Osteoblast (primary cell): ENCODE measurements around the gene NPBWR2. TPM values are rescaled to one million over a fixed set of nuclear protein-coding genes. Genes with fewer than 3 reads are reported as not detected.

Experiments used
- DNase-seq: peaks from one replicate; pipeline ENCODE4 v3.0.0; 2011; ENCODE audit warnings: low spot score, mixed read lengths; ENCODE audit not compliant: insufficient read length; ENCODE audit errors: missing footprints
- H2AFZ ChIP-seq: 2 replicates; pipeline ENCODE4 v1.6.0; 2011; ENCODE audit warnings: mild to moderate bottlenecking, low read length
- H3K27ac ChIP-seq: 2 replicates; pipeline ENCODE4 v1.5.1; 2011; ENCODE audit warnings: mild to moderate bottlenecking, low read depth, low read length, moderate library complexity
- H3K27me3 ChIP-seq: 2 replicates; pipeline ENCODE4 v1.6.0; 2012; ENCODE audit warnings: mild to moderate bottlenecking, control low read depth, inconsistent platforms, low read length, moderate library complexity; ENCODE audit not compliant: insufficient read depth
- H3K36me3 ChIP-seq: 2 replicates; pipeline ENCODE4 v1.5.1; 2011; ENCODE audit warnings: mild to moderate bottlenecking, low read length, control low read depth, moderate library complexity; ENCODE audit not compliant: insufficient read depth
- H3K4me1 ChIP-seq: 2 replicates; pipeline ENCODE4 v1.5.1; 2011; ENCODE audit warnings: mild to moderate bottlenecking, low read length, control low read depth, moderate library complexity; ENCODE audit not compliant: insufficient read depth
- H3K4me2 ChIP-seq: 2 replicates; pipeline ENCODE4 v1.6.0; 2011; ENCODE audit warnings: mild to moderate bottlenecking, low read length; ENCODE audit not compliant: insufficient read depth
- H3K4me3 ChIP-seq: fragments of 200-600 bp; sonication (generic); 3 replicates; pipeline ENCODE4 v1.5.1; 2012; ENCODE audit warnings: mild to moderate bottlenecking, low read length, inconsistent platforms; ENCODE audit not compliant: insufficient read depth
- H3K79me2 ChIP-seq: 2 replicates; pipeline ENCODE4 v1.6.0; 2012; ENCODE audit warnings: mild to moderate bottlenecking, low read length, control low read depth, inconsistent platforms; ENCODE audit not compliant: insufficient read depth
- H3K9me3 ChIP-seq: 2 replicates; pipeline ENCODE4 v1.5.1; 2011; ENCODE audit warnings: low read depth, low read length, control low read depth
- H4K20me1 ChIP-seq: 2 replicates; pipeline ENCODE4 v1.6.0; 2012; ENCODE audit warnings: mild to moderate bottlenecking, low read length, control low read depth; ENCODE audit not compliant: insufficient read depth
- CTCF ChIP-seq: IDR thresholded peaks from 2 replicates; pipeline ENCODE4 v1.5.1; 2011; ENCODE audit warnings: mild to moderate bottlenecking, low read depth, low read length, moderate library complexity; ENCODE audit errors: extremely low read depth
- total RNA-seq: library from RNA; depleted of rRNA; stranded (reverse); fragments of >200 nt; gene quantifications from 2 replicates; pipeline ENCODE4 v1.2.3, GENCODE V29; 2012

The NPBWR2 gene
- total RNA-seq, 1 donor = not detected

- no peak for DNase-seq
- Histone ChIP-seq H3K4me1 (no peaks in the 10 kb centered on the region), H3K4me2 (no peak overlapping the region), H4K20me1 (peaks cover 9% of the 10 kb centered on the region), H3K27ac (no peak overlapping the region), H3K9me3 (no peaks in the 10 kb centered on the region), H3K4me3 (no peak overlapping the region), H3K79me2 (no peaks in the 10 kb centered on the region), H3K27me3 (no peaks in the 10 kb centered on the region), H3K36me3 (no peaks in the 10 kb centered on the region), H2AFZ (no peak overlapping the region)
- TF ChIP-seq CTCF = no peak
Observed at GRCh38 chr20:64072498-64073063, 34.8 kb downstream of the NPBWR2 start.

- no peak for TF ChIP-seq CTCF
- no peaks in the 10 kb centered on the region for H3K4me1 ChIP-seq
- no peak for DNase-seq
- no peaks in the 10 kb centered on the region for H3K36me3 ChIP-seq
- no peak overlapping the region for H3K4me3 ChIP-seq
- H3K4me2 ChIP-seq = no peak overlapping the region
- no peaks in the 10 kb centered on the region for H3K79me2 ChIP-seq
- no peak overlapping the region for H2AFZ ChIP-seq
- no peaks in the 10 kb centered on the region for H3K9me3 ChIP-seq
- H3K27me3 ChIP-seq = no peaks in the 10 kb centered on the region
- no peak overlapping the region for H3K27ac ChIP-seq
- H4K20me1 ChIP-seq = peaks cover 15% of the 10 kb centered on the region
Observed at GRCh38 chr20:64071341-64072332, 35.7 kb downstream of the NPBWR2 start.

GRCh38 chr20:64070244-64070993 lies 36.9 kb downstream of the NPBWR2 start:
- no peak for TF ChIP-seq CTCF
- H4K20me1 ChIP-seq = peaks cover 27% of the 10 kb centered on the region
- no peak overlapping the region for H3K27ac ChIP-seq
- no peaks in the 10 kb centered on the region for H3K9me3 ChIP-seq
- no peak overlapping the region for H2AFZ ChIP-seq
- no peak overlapping the region for H3K4me3 ChIP-seq
- no peak overlapping the region for H3K4me2 ChIP-seq
- no peaks in the 10 kb centered on the region for H3K79me2 ChIP-seq
- peaks cover 10% of the 10 kb centered on the region for H3K4me1 ChIP-seq
- H3K27me3 ChIP-seq = no peaks in the 10 kb centered on the region
- H3K36me3 ChIP-seq = no peaks in the 10 kb centered on the region
- no peak for DNase-seq
